Right lobe of liver (tissue), 6 donors: ENCODE measurements around the gene PFKFB3. TPM values are rescaled to one million over a fixed set of nuclear protein-coding genes. Genes with fewer than 3 reads are reported as not detected.

Experiments used
- ATAC-seq, 4 donors: fragments of 200-7000 bp; cut with Tn5 transposase; one replicate each; pipeline ENCODE4 v1.9.1; 2020; ENCODE audit warnings: mild to moderate bottlenecking in 4 of 4, moderate library complexity in 4 of 4
- DNase-seq, 3 donors: peaks; one replicate each; pipeline ENCODE4 v3.0.0-alpha.2; 2020
- H3K27ac ChIP-seq, 3 donors: fragments of 200-600 bp; one replicate each; pipeline ENCODE4 v1.8.0; 2022
- H3K27me3 ChIP-seq, 2 donors: fragments of 200-600 bp; one replicate each; pipeline ENCODE4 v1.8.0; 2022
- H3K36me3 ChIP-seq, 4 donors: fragments of 200-600 bp; sonication (generic) in 1 of 4; one replicate each; pipeline versions ENCODE4 v1.5.1 to v1.8.0; 2017 to 2022; ENCODE audit warnings: control low read depth in 1 of 4
- H3K4me1 ChIP-seq, 4 donors: fragments of 200-600 bp; sonication (generic) in 1 of 4; one replicate each; pipeline versions ENCODE4 v1.5.1 to v1.8.0; 2017 to 2022; ENCODE audit warnings: control low read depth in 1 of 4
- H3K4me3 ChIP-seq, 3 donors: fragments of 200-600 bp; one replicate each; pipeline ENCODE4 v1.8.0; 2022
- H3K9me3 ChIP-seq, 4 donors: fragments of 200-600 bp; sonication (generic) in 1 of 4; one replicate each; pipeline versions ENCODE4 v1.5.1 to v1.8.0; 2017 to 2022; ENCODE audit warnings: control low read depth in 1 of 4
- POLR2A ChIP-seq: fragments of 450-650 bp; IDR thresholded peaks from one replicate; pipeline ENCODE4 v1.6.1; 2017; ENCODE audit warnings: antibody characterized with exemption, mild to moderate bottlenecking
- WGBS: methylation state at CpG from one replicate; pipeline ENCODE4 v1.1.6; 2018; ENCODE audit warnings: low coverage, low lambda C conversion rate; ENCODE audit not compliant: insufficient coverage; ENCODE audit errors: missing lambda C conversion rate; 5-methylcytosine and 5-hydroxymethylcytosine counted together
- intact Hi-C, 2 donors: fragments of 100-400 bp; cut with DNase I; formaldehyde crosslinking; loops; one replicate each; pipeline versions ENCODE4 v1.11.2 to v1.14.1; 2022
- total RNA-seq, 6 experiments: library from RNA; depleted of rRNA in 2 of 6; stranded (reverse); fragments of >200 nt in 2 of 6; fragmentation: NEBNext Ultra II Directional in 3 of 6; extraction: Animal tissue kit (Norgen Biotek cat#: 25700) in 3 of 6; gene quantifications; one replicate each; pipeline versions ENCODE4 v1.1.0 to v1.2.4, GENCODE V29; 2016 to 2023
- TF ChIP-seq, protein P1 (sequence below), 4 donors: fragments of 200-600 bp in 3 of 4; fragments of 450-650 bp in 1 of 4; IDR thresholded peaks; one replicate each; pipeline versions ENCODE4 v1.5.1 to v1.8.0; 2016 to 2022; ENCODE audit warnings: antibody characterized with exemption in 4 of 4, mild to moderate bottlenecking in 2 of 4
- donor health status: DM: no; HTN: yes; CAD: no.
- donor health status: DM: no; HTN: no; CAD: no.
- donor health status: DM: no; HTN: no; CAD: no.
- donor health status: DM: no; HTN: yes; CAD: no.
- donor health status: DM: no; HTN: yes; CAD: no.

The PFKFB3 gene
- total RNA-seq, 6 experiments from 2014 or later = 6.8 to 57.8 (median 20.8) TPM

DNA sequence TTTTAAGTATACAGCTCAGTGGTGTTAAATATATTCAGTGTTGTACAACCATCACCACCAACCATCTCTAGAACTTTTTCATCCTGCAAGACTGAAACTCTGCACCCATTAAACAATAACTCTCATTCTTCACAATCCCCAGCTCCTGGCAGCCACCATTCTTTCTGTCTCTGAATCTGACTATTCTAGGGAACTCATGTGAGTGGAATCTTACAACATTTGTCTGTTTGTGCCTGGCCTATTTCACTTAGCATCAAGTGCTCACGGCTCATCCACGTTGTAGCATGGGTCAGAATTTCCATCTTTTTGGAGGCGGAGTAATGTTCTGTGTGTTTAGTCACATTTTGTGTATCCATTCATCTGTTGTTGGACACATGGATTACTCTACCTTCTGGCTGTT is 40.8 kb upstream of the PFKFB3 start:
- intact Hi-C loops = no loop called here
- Histone ChIP-seq H3K4me3 (no peak overlapping the region), H3K27ac (no peak overlapping the region), H3K4me1 (peaks cover 0 to 11% (median 0%) of the 10 kb centered on the region in 4 donors), H3K9me3 (no peaks in the 10 kb centered on the region), H3K36me3 (peaks cover 0 to 1% (median 0%) of the 10 kb centered on the region in 4 donors), H3K27me3 (no peaks in the 10 kb centered on the region)
- WGBS = 56% methylated on average over 3 of the region's 3 CpGs
- no peak for ATAC-seq
- no peak for DNase-seq
- TF ChIP-seq, protein P1, sequence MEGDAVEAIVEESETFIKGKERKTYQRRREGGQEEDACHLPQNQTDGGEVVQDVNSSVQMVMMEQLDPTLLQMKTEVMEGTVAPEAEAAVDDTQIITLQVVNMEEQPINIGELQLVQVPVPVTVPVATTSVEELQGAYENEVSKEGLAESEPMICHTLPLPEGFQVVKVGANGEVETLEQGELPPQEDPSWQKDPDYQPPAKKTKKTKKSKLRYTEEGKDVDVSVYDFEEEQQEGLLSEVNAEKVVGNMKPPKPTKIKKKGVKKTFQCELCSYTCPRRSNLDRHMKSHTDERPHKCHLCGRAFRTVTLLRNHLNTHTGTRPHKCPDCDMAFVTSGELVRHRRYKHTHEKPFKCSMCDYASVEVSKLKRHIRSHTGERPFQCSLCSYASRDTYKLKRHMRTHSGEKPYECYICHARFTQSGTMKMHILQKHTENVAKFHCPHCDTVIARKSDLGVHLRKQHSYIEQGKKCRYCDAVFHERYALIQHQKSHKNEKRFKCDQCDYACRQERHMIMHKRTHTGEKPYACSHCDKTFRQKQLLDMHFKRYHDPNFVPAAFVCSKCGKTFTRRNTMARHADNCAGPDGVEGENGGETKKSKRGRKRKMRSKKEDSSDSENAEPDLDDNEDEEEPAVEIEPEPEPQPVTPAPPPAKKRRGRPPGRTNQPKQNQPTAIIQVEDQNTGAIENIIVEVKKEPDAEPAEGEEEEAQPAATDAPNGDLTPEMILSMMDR (IDR thresholded peaks at IDR 0.05) = no peak
- no peak for TF ChIP-seq POLR2A

DNA sequence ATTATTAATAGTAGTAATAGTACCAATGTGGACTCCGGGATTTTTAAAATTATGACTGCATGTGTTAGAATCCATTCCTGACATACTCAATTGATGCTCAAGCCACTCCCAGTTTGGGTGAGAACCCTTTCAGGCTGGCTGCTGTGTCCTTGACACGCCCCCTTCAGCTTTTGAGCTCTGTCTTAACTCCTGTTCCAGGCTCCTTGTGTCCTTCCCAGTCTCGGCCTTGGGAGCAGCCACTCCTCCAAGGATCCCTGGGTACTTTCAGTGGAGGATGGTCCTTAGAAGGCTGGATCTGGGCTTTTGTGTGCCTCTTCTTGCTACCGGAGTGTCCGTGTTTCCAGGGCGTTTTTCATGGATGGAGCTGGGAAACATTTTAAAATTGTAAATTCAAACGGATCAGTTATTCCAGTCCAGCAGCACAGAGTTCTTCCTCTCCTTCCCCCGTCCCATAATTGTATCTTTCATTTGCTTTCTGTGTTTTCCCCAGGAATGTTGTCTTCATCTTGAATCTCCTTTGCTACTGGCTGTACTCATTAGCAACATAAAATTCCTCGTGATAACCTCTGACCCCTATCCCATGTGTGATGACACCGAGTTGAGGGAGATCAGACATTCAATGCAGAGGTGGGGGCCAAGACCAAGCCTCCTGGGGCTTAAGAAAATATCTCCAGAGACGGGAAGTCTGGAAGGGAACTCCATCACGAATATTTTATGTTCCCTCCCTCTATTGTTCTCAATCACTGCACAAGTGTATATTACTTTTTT is 40.0 kb upstream of the PFKFB3 start:
- Histone ChIP-seq H3K4me3 (peak overlapping the region; percentile 74 to 98 (median 77)), H3K4me1 (peaks cover 0 to 11% (median 0%) of the 10 kb centered on the region in 4 donors), H3K9me3 (no peaks in the 10 kb centered on the region), H3K27me3 (no peaks in the 10 kb centered on the region), H3K36me3 (peaks cover 0 to 6% (median 0%) of the 10 kb centered on the region in 4 donors), H3K27ac (peak overlapping the region; percentile 75 to 98 (median 76))
- 47% methylated on average over 11 of the region's 12 CpGs for WGBS
- DNase-seq (no peak), ATAC-seq (no peak)
- intact Hi-C loops = no loop called here
- TF ChIP-seq, protein P1 (IDR thresholded peaks at IDR 0.05) = no peak
- TF ChIP-seq POLR2A = no peak

DNA sequence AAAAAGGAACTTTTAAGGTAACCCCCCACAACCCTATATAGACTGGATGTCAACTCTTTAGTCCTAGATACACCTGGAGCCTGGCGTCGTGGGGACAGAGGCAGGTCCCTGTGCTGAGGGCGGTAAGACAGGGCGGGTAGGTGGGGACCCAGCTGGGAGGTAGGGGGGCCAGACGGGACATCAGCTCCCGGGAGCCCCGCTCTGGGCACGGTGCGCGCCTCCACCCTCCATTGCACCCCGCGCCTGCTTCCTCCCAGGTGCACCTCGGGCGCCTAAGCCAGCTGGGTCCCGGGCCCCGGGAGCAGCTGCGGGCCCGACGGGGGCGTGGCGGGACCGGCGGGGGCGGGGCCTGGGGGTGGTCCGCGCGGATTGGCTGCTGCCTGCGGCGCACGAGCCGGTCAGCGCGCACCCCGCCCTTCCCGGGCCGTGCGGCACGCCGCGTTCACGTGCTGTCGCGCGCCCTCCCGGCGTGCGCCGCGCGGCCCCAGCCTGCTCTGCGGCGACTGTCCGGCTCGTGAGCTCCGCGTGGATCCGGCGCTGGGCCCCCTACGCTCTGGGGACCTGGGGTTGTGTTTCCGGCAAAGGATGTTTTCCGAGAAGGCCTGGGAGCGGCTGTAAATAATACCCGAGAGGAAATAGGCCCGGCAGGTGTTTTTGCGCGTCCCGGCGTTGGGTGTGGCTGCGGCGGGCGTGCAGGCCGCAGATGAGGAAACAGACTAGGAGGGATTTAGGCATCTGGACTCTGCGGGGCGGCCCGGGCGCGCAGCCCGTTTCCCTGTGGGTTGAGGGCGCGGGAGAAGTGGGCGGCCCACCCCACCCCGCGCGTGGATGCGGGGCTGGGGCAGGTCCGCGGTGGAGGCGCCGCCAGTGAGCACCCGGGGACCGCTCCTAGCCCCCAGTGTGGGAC is 39.1 kb upstream of the PFKFB3 start:
- intact Hi-C loops = no loop called here
- TF ChIP-seq, protein P1 (IDR thresholded peaks at IDR 0.05) = no peak
- TF ChIP-seq POLR2A = peak; percentile 67
- no peaks in the 10 kb centered on the region for H3K9me3 ChIP-seq
- H3K27me3 ChIP-seq = no peaks in the 10 kb centered on the region
- 4% methylated on average over 5 of the region's 91 CpGs for WGBS
- ATAC-seq (peak; percentile 94 to 99 (median 98)), DNase-seq (peak; percentile 92 to 93 (median 93))
- peak overlapping the region; percentile 74 to 98 (median 77) for H3K4me3 ChIP-seq
- peaks cover 0 to 6% (median 0%) of the 10 kb centered on the region in 4 donors for H3K36me3 ChIP-seq
- peak overlapping the region; percentile 76 to 98 (median 89) for H3K27ac ChIP-seq
- peaks cover 0 to 11% (median 0%) of the 10 kb centered on the region in 4 donors for H3K4me1 ChIP-seq

DNA sequence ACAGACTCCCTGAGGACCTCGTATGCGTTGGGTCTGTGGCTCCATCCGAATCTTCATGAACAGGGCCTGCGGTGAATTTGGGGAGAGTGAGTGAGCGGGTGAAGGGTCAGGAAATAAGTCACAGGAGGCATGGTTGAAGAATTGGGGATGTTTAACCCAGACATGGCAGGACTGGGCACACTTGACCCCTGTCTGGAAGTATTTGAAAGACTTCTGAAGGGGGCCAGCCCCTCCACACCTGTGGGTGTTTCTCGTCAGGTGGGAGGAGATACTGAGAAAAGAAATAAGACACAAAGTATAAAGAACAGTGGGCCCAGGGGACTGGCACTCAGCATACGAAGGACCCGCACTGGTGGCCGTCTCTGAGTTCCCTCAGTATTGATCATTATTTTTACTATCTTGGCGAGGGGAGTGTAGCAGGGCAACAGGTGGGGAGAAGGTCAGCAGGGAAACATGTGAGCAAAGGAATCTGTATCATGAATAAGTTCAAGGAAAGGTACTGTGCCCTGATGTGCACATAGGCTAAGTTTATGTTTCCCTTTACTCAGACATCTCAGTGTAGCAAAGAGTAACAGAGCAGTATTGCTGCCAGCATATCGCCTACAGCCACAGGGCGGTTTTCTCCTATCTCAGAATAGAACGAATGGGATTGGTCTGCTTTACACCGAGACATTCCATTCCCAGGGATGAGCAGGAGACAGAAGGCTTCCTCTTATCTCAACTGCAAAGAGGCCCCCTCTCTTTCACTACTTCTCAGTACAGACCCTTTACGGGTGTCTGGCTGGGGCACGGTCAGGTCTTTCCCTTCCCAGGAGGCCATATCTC is 38.2 kb upstream of the PFKFB3 start:
- Histone ChIP-seq H3K27ac (peak overlapping the region; percentile 76 to 98 (median 89)), H3K9me3 (no peaks in the 10 kb centered on the region), H3K4me1 (peaks cover 0 to 11% (median 0%) of the 10 kb centered on the region in 4 donors), H3K4me3 (peak overlapping the region; percentile 74 to 98 (median 77)), H3K36me3 (peaks cover 0 to 6% (median 0%) of the 10 kb centered on the region in 4 donors), H3K27me3 (no peaks in the 10 kb centered on the region)
- ATAC-seq (no peak), DNase-seq (no peak)
- 24% methylated on average over 14 of the region's 16 CpGs for WGBS
- intact Hi-C loops = no loop called here
- no peak for TF ChIP-seq POLR2A
- TF ChIP-seq, protein P1 (IDR thresholded peaks at IDR 0.05) = no peak
